Caco-2 (cell line): ENCODE measurements around the gene PARP8. TPM values are rescaled to one million over a fixed set of nuclear protein-coding genes. Genes with fewer than 3 reads are reported as not detected.

Experiments
- BruUV-seq: library from RNA; stranded (reverse); fragments of 400-500 nt; replicated peaks from 2 replicates; lab custom pipeline; 2021; lab: Mats Ljungman, UMichigan
- CTCF ChIA-PET: fragments of 300-600 bp; sonication (Branson Sonifier 250); formaldehyde crosslinking; loops from one replicate; lab custom pipeline; 2022; ENCODE audit warnings: antibody characterized with exemption; lab: Charles Lee
- POLR2A ChIA-PET: fragments of 300-600 bp; sonication (Branson Sonifier 250); formaldehyde crosslinking; loops from one replicate; lab custom pipeline; 2022; ENCODE audit warnings: antibody characterized with exemption; lab: Charles Lee
- DNase-seq, 2 experiments: peaks; one replicate each; pipeline versions ENCODE4 v3.0.0 to v3.0.0-alpha.2; 2020 to 2022
- H3K27me3 ChIP-seq: replicated peaks from 2 replicates; pipeline ENCODE4 v1.6.0; 2011; ENCODE audit warnings: low read length; ENCODE audit not compliant: control insufficient read depth, insufficient read depth
- H3K36me3 ChIP-seq: 2 replicates; pipeline ENCODE4 v1.5.1; 2011; ENCODE audit warnings: low read length; ENCODE audit not compliant: control insufficient read depth, insufficient read depth
- H3K4me1 ChIP-seq: fragments of 250-450 bp; sonication (Bioruptor Pico); 2 replicates; pipeline ENCODE4 v1.5.1; 2020; ENCODE audit warnings: mild to moderate bottlenecking
- H3K4me3 ChIP-seq: 2 replicates; pipeline ENCODE4 v1.5.1; 2011; ENCODE audit warnings: low read depth, mild to moderate bottlenecking, control low read depth, low read length
- H3K9me3 ChIP-seq: fragments of 250-450 bp; sonication (Bioruptor Pico); 2 replicates; pipeline ENCODE4 v1.5.1; 2020; ENCODE audit warnings: mild to moderate bottlenecking, moderate library complexity
- H3K27ac Mint-ChIP-seq: one replicate; pipeline ENCODE4 v1.8.0; 2022; ENCODE audit warnings: mixed read lengths; ENCODE audit not compliant: unreplicated experiment
- H3K27me3 Mint-ChIP-seq: one replicate; pipeline ENCODE4 v1.8.0; 2022; ENCODE audit warnings: mixed read lengths; ENCODE audit not compliant: insufficient read depth, unreplicated experiment
- H3K36me3 Mint-ChIP-seq: one replicate; pipeline ENCODE4 v1.8.0; 2022; ENCODE audit warnings: mild to moderate bottlenecking, mixed read lengths; ENCODE audit not compliant: insufficient read depth, unreplicated experiment
- H3K4me1 Mint-ChIP-seq: one replicate; pipeline ENCODE4 v1.8.0; 2022; ENCODE audit warnings: low read depth, mixed read lengths; ENCODE audit not compliant: unreplicated experiment
- H3K4me3 Mint-ChIP-seq: one replicate; pipeline ENCODE4 v1.8.0; 2022; ENCODE audit warnings: mild to moderate bottlenecking, moderate library complexity, mixed read lengths; ENCODE audit not compliant: unreplicated experiment
- H3K9me3 Mint-ChIP-seq: one replicate; pipeline ENCODE4 v1.8.0; 2022; ENCODE audit warnings: mixed read lengths; ENCODE audit not compliant: unreplicated experiment
- intact Hi-C: fragments of 100-400 bp; cut with micrococcal nuclease; formaldehyde crosslinking; loops from one replicate; pipeline ENCODE4 v1.10.0; 2022; ENCODE audit not compliant: unreplicated experiment
- total RNA-seq: library from RNA; stranded (reverse); gene quantifications from 2 replicates; pipeline ENCODE4 v1.2.3, GENCODE V29; 2022
- TF ChIP-seq, protein P1 (sequence below), 2 experiments: fragments of 200-600 bp in 1 of 2; IDR thresholded peaks; 1 replicate in 1 of 2; 2 replicates in 1 of 2; pipeline versions ENCODE4 v1.5.1 to v1.8.0; 2011 to 2022; ENCODE audit warnings: antibody characterized with exemption in 1 of 2, control low read depth in 1 of 2, inconsistent platforms in 1 of 2, low read depth in 1 of 2, low read length in 1 of 2, mild to moderate bottlenecking in 1 of 2, moderate library complexity in 1 of 2; ENCODE audit not compliant: insufficient read depth in 1 of 2, severe bottlenecking in 1 of 2, unreplicated experiment in 1 of 2

Gene PARP8
- total RNA-seq, 1 experiment from 2014 or later: 0.79 TPM

DNA sequence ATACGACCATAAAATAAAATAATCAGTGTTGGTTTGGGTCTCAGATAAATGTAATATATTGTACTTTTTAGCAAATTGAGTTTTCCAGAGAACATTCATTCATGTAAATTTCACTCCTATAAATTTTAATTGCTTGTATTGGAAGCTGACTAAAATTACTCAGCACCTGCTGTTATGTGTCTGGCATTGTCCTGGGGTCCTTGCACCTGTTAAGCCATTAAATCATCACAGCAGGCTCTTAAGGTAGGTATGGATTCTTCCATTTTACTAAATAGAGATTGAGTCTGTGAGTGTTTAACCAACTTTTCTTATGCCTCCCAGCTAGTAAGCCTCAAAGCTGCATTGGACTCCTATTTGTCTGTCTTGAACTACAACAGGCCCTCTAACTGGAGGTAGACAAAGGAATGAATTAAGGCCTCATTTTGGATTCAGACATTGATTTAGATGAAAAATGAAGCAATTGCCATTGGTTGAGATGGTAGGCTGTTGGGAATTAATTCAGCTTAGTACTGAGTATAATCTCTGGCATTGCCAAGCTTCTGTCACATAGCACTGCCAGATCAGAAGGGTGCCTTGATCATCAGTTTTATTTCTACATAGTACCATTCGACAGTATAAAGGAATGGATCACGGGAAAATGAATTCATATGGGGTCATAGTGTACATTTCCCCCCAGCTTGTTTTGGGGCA is 78.9 kb downstream of the PARP8 start:
- intact Hi-C loops: no loop called here
- Histone ChIP-seq H3K36me3 (no peaks in the 10 kb centered on the region), H3K4me1 (no peaks in the 10 kb centered on the region), H3K9me3 (no peaks in the 10 kb centered on the region), H3K27me3 (no peaks in the 10 kb centered on the region), H3K4me3 (no peak overlapping the region)
- H3K27ac Mint-ChIP-seq: no peak overlapping the region
- CTCF ChIA-PET: no interaction called here
- no peaks in the 10 kb centered on the region for H3K36me3 Mint-ChIP-seq
- BruUV-seq: no TSS peak
- no peaks in the 10 kb centered on the region for H3K27me3 Mint-ChIP-seq
- no peaks in the 10 kb centered on the region for H3K9me3 Mint-ChIP-seq
- no peaks in the 10 kb centered on the region for H3K4me1 Mint-ChIP-seq
- DNase-seq: no peak
- POLR2A ChIA-PET: no interaction called here
- H3K4me3 Mint-ChIP-seq: no peak overlapping the region
- TF ChIP-seq, protein P1, sequence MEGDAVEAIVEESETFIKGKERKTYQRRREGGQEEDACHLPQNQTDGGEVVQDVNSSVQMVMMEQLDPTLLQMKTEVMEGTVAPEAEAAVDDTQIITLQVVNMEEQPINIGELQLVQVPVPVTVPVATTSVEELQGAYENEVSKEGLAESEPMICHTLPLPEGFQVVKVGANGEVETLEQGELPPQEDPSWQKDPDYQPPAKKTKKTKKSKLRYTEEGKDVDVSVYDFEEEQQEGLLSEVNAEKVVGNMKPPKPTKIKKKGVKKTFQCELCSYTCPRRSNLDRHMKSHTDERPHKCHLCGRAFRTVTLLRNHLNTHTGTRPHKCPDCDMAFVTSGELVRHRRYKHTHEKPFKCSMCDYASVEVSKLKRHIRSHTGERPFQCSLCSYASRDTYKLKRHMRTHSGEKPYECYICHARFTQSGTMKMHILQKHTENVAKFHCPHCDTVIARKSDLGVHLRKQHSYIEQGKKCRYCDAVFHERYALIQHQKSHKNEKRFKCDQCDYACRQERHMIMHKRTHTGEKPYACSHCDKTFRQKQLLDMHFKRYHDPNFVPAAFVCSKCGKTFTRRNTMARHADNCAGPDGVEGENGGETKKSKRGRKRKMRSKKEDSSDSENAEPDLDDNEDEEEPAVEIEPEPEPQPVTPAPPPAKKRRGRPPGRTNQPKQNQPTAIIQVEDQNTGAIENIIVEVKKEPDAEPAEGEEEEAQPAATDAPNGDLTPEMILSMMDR (IDR thresholded peaks at IDR 0.05; ENCODE audit: insufficient read depth in 1 of 2, low read depth in 1 of 2, low read length in 1 of 2, severe bottlenecking in 1 of 2, unreplicated experiment in 1 of 2): no peak

DNA sequence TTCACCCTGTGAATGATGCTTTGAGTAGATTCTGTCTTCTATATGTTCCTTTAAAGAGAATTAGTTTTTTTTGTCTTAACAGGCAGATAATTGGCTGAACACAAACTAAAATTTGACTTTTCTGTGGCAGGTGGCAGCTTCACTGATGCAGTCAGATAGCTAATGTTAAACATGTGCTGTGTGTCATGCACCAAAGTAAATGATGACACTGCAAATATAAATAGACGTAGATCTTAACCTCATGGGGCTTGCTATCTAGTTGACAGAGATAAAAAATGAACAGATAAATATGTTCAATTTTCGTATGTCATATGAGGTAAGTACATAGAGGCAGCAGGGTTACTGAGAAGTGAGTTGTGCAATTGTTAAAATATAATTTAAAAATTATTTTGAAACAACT is 82.7 kb downstream of the PARP8 start:
- H3K4me3 Mint-ChIP-seq: no peak overlapping the region
- ChIA-PET CTCF (interaction anchor here (0.6 to 0.7 kb wide), 2 partner anchors 157 to 1561 kb away, joined by 5 to 10 read pairs; no protein-coding TSS in a partner anchor), POLR2A (no interaction called here)
- no TSS peak for BruUV-seq
- Histone ChIP-seq H3K36me3 (no peaks in the 10 kb centered on the region), H3K4me3 (no peak overlapping the region), H3K9me3 (no peaks in the 10 kb centered on the region), H3K4me1 (no peaks in the 10 kb centered on the region), H3K27me3 (no peaks in the 10 kb centered on the region)
- intact Hi-C loops: no loop called here
- TF ChIP-seq, protein P1 (IDR thresholded peaks at IDR 0.05; ENCODE audit: insufficient read depth in 1 of 2, low read depth in 1 of 2, low read length in 1 of 2, severe bottlenecking in 1 of 2, unreplicated experiment in 1 of 2): no peak
- no peaks in the 10 kb centered on the region for H3K36me3 Mint-ChIP-seq
- H3K27me3 Mint-ChIP-seq: no peaks in the 10 kb centered on the region
- no peak overlapping the region for H3K27ac Mint-ChIP-seq
- no peaks in the 10 kb centered on the region for H3K4me1 Mint-ChIP-seq
- no peaks in the 10 kb centered on the region for H3K9me3 Mint-ChIP-seq
- DNase-seq: no peak

DNA sequence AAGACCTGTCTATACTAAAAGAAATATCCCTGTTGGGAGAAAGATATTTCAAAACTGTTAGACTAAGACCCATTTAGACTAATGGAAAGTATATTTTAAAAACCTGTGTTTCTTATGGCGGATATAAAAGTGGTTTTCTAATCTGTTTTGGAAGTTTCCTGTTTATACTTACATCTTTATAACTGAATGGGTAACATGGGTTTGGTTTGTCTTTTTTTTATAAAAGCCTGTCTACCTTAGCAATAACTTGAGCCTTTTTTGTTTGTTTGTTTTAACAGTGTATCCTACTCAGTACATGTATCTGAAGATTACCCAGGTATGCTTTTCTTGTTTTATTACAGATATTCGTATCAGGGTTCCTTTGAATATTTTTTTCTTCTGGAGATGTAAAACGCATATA is 83.4 kb downstream of the PARP8 start:
- TF ChIP-seq, protein P1 (IDR thresholded peaks at IDR 0.05; ENCODE audit: insufficient read depth in 1 of 2, low read depth in 1 of 2, low read length in 1 of 2, severe bottlenecking in 1 of 2, unreplicated experiment in 1 of 2): no peak
- Histone ChIP-seq H3K4me1 (no peaks in the 10 kb centered on the region), H3K9me3 (no peaks in the 10 kb centered on the region), H3K36me3 (no peaks in the 10 kb centered on the region), H3K4me3 (no peak overlapping the region), H3K27me3 (no peaks in the 10 kb centered on the region)
- Mint-ChIP-seq H3K4me1 (no peaks in the 10 kb centered on the region), H3K36me3 (no peaks in the 10 kb centered on the region), H3K9me3 (no peaks in the 10 kb centered on the region), H3K27ac (no peak overlapping the region), H3K4me3 (no peak overlapping the region), H3K27me3 (no peaks in the 10 kb centered on the region)
- CTCF ChIA-PET: no interaction called here
- POLR2A ChIA-PET: no interaction called here
- intact Hi-C loops: loop anchor here (10.0 kb wide), 1 partner anchor 195 kb away; no protein-coding TSS in a partner anchor
- no peak for DNase-seq
- BruUV-seq: no TSS peak
